SK-N-MC (cell line): Measurements from ENCODE around the gene C2CD2.

ENCODE experiments used
- EZH2 ChIP-seq: fragments of 200-600 bp; sonication (generic); IDR thresholded peaks from one replicate; pipeline ENCODE4 v1.6.1; 2017; ENCODE audit warnings: antibody characterized with exemption
- POLR2AphosphoS5 ChIP-seq: IDR thresholded peaks from 2 replicates; pipeline ENCODE4 v1.6.1; 2012; ENCODE audit warnings: mild to moderate bottlenecking, low read depth, low read length, borderline replicate concordance

DNA sequence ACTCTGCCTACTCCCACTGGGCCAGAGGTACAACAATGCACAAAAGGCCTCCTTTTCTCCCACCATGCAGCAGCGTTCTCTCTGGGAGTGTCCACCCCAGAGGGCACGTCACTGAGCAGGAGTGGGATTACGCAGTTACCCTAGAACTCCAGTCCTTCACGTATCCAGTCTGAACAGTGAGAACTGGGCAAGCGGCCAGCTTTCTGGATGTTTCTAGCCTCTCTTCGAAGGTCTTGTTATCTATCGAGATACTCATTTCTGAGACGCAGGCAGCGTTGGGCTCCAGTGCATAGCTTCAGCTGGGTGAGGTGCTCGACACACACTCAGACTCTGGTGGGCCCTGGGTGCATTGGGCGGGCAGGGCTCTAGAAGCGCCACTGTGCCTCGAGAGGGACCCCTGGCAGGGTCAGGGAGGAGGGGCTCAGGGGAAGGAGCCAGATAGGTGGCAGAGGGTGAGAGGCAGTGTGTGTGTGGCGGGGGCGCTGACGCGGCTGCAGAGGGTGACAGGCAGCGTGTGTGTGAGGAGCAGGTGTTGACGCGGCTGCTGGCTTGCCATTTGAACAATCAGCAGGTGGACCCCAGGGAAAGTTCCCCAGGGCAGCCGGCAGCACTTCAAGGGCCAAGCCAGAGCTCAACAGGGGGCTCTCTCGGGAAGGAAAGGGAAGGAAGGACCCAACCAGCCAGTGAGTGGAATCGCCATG is 102.6 kb downstream of the C2CD2 start:
- TF ChIP-seq EZH2, result no peak
- TF ChIP-seq POLR2AphosphoS5, result no peak
